T follicular helper cell (primary cell): ENCODE data around the gene MYO15A.

ENCODE experiments used
- DNase-seq: peaks from one replicate; pipeline ENCODE4 v3.0.0-alpha.2; 2020; ENCODE audit warnings: low read depth

The MYO15A gene

DNA sequence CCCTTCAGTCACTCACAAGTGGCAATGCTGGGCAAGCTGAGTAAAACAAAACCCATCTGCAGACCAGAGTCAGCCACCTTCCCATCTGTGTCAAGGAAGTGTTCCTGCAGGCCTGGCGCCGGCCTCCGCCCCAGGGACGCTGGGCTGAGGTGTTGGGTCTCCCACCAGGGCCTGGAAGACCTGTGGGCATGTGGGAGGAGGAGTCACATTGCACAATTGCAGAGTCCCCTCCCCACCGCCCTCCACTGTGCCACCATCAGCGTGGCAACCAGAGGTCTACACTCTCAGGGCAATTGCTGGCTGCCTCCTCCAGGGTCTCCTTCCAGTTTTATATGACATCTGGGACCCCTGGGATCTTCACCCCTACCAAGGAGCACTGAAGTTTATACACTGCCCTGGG, 3.0 kb upstream of the MYO15A start:
- no peak for DNase-seq

- no peak for DNase-seq
These were observed 2.3 kb upstream of the MYO15A start for GRCh38 chr17:18106211-18106610.

DNA sequence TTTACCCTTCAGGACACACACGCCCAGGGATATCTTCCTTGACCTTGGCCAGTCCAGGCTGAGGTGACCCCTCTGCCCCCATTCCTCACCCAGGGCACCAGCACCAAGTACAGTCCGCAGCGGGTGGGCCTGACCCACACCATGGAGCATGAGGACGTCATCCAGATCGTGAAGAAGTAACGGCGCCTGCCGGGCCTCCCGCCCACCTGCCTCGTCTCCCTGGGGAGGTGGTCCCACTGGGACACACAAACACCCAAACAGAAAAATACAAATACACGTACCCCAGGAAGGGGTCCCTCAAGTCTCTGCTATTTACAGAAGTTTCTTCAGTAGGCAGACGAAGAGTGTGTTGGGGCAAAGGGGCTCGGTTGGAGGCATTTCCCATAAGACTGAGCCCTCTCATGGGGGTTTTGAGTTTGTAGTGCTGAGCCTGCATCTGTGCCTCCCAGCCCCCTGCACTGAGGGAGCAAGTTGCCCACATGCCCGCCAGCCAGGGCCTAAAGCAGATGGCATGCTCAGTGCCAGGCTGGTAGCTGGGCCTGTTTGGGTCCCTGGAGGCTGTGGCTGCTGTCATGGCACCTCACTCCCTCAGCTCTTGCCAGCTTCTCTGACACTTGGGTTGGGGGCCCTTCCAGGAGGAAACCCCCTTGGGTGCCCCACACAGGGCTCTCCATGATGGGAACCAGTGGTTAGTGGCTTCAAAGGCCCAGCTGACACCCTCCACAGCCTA, 1.3 kb upstream of the MYO15A start:
- DNase-seq, result no peak

DNA sequence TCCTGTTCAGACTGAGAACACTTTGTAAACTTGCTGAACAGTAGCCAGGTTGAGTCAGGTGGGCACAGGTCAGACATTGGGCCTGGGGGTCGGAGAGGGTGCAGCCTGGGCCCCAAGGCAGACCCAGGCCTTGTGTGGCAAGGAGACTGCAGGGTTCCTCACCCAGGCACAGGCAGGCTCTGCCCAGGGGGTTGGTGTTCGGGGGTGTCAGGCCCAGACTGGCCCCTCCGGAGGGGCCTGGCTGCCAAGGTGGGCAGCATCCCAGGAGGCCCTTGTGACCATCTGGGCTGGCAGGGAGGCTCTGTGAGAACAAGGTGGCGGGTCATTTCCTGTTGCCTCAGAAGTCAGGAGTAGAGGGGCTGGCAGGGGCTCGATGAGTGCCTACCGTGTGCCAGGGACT, 585 bp upstream of the MYO15A start:
- DNase-seq, result no peak

- no peak for DNase-seq
These were observed 1.5 kb downstream of the MYO15A start for GRCh38 chr17:18109935-18110485.

DNA sequence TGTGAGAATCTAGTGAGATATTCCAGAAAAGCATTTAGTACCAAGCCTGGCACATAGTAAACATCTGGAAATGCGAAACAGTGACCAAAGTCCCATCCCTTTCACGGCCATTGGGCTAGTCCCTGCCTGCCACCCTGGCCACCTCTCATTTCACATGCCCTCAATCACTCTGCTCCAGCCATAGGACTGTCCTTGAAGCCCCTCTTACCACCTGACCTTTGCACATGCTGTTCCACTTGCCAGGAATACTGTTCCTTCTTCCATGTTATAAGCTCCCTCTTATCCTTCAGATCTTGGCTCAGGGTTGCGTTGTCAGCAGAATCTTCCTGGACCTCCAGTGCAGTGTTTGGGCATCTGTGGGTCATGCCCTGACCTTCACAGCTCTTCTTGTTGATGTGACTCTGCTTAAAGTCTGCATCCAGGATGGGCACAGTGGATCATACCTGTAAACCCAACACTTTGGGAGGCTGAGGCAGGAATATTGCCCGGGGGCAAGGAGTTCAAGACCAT, 2.1 kb downstream of the MYO15A start:
- DNase-seq, result no peak

DNA sequence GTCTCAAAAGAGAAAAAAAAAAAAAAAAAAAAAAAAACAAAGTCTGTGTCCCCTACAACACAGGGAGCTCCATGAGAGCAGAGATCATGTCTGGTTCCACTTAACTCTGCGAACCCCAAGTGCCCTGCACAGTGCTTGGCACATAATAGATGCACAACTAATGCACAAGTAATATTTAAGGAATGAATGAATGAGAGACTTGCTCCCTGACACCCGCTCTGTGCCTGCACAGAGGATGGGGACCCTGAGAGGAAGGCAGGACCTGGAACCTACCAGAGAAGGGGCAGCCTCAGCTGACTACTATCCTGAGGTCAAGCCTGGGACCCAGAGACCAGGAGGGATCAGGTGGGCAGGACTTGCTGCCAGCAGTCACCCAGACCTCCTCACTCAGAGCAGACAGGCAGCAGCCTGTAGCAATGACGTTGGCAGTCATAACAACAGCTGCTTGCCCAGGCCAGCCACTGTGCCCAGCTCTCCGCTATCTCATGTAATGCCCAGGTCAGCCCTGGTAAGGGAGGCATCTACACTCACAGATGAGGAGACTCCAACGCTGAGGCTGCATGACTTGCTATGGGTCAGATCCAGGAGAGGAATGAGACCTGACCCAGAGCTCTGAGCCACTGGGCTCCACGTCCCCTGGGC, 2.9 kb downstream of the MYO15A start:
- DNase-seq, result no peak

- no peak for DNase-seq
These were observed 7.0 kb downstream of the MYO15A start for GRCh38 chr17:18115517-18115916.

GRCh38 chr17:18116078-18116477, 7.5 kb downstream of the MYO15A start:
- no peak for DNase-seq

- DNase-seq, result no peak
These were observed 9.0 kb downstream of the MYO15A start for GRCh38 chr17:18117533-18117932.

DNA sequence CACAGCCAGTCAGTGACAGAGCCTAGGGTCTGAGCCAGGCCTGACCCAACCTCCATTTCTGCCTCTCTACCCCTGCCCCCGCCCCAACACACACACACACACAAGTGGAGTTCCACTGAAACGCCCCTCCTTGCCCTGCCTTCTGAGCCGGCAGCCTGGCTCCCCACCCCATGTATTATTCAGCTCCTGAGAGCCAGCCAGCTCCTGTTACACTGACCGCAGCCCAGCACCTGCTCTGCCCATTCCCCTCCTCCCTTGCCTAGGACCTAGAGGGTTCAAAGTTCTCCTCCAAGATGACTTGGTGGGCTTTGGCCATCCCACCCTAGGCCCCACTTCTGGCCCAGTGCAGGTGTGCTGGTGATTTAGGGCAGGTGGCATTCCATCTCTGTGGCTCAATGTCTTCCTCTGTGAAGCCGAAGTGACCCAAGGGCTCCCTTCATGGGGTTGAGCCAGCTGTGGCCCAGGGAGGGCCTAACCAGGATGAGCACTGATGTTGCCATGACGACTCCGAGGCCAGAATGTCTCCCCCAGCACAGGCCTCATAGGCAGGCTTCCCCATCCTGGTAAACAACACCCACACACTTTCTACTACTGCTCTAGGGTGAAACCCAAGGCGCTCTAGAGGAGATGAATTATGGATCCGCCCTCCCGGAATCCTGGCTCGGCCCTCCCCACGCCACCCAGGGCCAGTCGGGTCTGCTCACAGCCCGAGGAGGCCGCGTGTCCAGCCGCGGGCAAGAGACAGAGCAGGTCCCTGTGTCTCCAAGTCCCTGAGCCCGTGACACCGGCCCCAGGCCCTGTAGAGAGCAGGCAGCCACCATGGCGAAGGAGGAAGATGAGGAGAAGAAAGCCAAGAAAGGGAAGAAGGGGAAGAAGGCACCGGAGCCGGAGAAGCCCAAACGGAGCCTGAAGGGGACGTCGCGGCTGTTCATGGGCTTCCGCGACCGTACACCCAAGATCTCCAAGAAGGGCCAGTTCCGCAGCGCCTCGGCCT, 9.7 kb downstream of the MYO15A start:
- no peak for DNase-seq

DNA sequence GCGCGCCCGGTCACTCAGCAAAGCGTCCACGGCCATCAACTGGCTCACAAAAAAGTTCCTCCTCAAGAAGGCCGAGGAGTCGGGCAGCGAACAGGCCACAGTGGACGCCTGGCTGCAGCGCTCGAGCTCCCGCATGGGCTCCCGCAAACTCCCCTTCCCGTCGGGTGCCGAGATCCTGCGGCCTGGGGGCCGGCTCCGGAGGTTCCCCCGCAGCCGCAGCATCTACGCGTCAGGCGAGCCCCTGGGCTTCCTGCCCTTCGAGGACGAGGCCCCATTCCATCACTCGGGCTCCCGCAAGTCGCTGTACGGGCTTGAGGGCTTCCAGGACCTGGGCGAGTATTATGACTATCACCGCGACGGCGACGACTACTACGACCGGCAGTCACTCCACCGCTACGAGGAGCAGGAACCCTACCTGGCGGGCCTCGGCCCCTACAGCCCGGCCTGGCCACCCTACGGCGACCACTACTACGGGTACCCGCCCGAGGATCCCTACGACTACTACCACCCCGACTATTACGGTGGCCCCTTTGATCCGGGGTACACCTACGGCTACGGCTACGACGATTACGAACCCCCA, 10.7 kb downstream of the MYO15A start:
- no peak for DNase-seq

DNA sequence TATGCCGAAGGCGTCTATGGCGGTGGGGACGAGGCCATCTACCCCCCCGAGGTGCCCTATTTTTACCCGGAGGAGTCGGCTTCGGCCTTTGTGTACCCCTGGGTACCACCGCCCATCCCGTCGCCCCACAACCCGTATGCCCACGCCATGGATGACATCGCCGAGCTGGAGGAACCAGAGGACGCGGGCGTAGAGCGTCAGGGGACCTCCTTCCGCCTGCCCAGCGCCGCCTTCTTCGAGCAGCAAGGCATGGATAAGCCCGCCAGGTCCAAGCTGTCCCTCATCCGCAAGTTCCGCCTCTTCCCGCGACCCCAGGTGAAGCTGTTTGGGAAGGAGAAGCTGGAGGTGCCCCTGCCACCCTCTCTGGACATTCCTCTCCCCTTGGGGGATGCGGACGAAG, 11.4 kb downstream of the MYO15A start:
- DNase-seq, result no peak

DNA sequence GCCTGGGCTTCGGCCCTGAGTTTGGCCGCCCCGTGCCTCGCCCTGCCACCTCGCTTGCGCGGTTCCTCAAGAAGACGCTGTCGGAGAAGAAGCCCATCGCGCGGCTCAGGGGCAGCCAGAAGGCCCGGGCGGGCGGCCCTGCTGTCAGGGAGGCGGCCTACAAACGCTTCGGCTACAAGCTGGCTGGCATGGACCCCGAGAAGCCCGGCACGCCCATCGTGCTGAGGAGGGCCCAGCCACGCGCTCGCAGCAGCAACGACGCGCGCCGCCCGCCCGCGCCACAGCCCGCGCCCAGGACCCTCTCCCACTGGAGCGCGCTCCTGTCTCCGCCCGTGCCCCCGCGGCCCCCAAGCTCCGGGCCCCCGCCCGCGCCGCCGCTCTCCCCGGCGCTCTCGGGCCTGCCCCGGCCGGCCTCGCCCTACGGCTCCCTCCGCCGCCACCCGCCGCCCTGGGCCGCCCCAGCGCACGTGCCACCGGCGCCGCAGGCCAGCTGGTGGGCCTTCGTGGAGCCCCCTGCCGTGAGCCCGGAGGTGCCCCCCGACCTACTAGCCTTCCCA, 12.0 kb downstream of the MYO15A start:
- no peak for DNase-seq

- no peak for DNase-seq
These were observed 12.8 kb downstream of the MYO15A start for GRCh38 chr17:18121144-18121910.

DNA sequence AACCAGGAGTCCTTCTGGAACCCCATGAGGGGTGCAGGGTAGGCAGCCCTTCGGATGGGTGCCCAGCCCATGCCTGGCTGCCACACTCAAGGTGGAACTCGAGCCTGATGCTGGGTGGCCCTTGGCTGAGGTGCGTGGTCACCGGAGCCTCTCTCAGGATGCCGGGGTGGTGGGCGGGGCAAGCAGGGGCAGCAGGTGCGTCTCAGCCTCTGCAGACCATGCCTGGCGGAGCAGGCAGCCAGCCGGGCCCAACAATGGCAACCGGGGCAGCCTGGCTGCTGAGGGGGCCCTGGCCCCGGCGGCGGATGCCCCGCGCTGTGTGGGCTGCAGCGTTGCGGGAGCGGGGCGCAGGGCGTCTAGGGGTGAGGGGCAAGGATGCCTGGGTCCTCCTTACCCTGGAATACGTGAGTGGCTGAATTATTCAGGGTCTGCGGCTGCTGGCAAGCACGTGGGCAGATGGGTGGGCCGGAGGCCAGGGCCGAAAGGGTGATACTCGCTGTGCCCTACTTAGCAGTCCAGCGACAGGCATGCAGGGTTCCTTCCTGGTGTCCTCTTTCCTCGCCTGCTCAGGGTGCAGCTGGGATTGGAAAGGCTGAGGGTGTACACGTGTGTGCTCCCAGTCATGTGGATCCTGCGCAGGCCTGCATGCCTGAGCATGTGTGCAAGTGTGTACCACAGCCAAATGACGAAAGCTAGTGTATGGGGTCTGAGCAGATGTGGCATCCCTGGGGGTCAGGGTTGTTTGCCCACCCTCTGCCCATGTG, 14.6 kb downstream of the MYO15A start:
- DNase-seq, result no peak

DNA sequence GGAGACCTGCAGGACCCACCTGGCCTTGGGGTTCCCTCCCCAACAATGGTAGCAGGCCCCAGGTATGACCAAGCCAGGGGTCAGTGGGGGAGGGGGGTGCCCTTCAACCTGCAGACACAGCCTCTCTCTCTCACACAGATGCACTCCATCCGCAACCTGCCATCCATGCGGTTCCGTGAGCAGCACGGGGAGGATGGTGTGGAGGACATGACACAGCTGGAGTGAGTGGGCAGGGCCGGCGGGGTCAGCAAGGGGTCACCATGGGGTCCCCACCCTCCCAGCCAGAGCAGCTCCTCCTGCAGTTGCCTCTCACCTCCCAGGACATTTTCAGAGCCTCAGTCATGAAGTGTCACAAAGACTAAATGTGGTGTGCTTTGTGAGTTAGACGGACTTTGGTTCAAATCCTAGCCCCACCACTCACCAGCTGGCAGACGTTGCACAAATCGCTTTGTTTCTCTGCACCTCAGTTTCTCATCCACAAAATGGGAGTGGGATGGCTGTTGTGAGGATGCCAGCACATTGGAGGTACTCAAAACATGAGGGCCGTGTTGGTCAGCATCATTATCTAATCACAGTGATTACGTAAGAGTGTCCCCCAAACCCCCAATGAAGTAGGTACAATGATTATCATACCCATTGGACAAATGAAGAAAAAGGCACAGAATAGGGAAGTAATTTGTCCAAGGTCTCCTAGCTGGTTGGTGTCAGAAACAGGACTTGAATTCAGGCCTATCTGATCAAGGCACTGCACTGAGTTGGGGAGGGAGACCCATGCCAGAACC, 16.0 kb downstream of the MYO15A start:
- DNase-seq, result no peak

- DNase-seq, result no peak
These were observed 20.5 kb downstream of the MYO15A start for GRCh38 chr17:18129041-18129502.

DNA sequence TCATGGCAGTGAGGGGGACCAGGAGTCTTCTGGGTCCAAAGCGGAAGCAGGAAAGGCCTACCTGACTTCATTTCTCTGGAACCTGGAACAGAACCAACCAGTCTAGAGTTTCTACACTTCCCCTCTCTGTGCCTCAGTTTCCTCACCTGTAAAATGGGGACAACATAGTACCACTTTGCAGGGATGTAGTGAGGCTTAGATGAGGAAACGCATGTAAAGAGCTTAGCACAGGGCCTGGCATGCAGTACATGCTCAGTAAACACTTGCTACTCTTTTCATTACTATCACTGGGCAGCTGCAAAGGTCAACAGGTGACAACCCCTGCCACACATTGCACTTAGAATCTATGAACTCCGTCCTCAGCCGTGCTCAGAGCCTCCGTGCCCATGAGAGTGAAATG, 24.2 kb downstream of the MYO15A start:
- DNase-seq, result no peak
